ENCODE results near the gene SSTR5.
"Not testable (repeated sequence)": the region's sequence is repeated elsewhere in the genome, so short reads cannot be mapped to it uniquely, and the experiment has no call there.

The SSTR5 gene

DNA sequence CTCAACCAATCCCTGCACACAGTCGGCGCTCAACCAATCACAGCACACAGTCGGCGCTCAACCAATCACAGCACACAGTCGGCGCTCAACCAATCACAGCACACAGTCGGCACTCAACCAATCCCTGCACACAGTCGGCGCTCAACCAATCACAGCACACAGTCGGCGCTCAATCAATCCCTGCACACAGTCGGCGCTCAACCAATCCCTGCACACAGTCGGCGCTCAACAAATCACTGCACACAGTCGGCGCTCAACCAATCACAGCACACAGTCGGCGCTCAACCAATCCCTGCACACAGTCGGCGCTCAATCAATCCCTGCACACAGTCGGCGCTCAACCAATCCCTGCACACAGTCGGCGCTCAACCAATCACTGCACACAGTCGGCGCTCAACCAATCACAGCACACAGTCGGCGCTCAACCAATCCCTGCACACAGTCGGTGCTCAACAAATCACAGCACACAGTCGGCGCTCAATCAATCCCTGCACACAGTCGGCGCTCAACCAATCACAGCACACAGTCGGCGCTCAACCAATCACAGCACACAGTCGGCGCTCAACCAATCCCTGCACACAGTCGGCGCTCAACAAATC lies 20.2 kb downstream of the SSTR5 start:
- DNase-seq (ENCODE audit: low spot score), result not testable (repeated sequence)

DNA sequence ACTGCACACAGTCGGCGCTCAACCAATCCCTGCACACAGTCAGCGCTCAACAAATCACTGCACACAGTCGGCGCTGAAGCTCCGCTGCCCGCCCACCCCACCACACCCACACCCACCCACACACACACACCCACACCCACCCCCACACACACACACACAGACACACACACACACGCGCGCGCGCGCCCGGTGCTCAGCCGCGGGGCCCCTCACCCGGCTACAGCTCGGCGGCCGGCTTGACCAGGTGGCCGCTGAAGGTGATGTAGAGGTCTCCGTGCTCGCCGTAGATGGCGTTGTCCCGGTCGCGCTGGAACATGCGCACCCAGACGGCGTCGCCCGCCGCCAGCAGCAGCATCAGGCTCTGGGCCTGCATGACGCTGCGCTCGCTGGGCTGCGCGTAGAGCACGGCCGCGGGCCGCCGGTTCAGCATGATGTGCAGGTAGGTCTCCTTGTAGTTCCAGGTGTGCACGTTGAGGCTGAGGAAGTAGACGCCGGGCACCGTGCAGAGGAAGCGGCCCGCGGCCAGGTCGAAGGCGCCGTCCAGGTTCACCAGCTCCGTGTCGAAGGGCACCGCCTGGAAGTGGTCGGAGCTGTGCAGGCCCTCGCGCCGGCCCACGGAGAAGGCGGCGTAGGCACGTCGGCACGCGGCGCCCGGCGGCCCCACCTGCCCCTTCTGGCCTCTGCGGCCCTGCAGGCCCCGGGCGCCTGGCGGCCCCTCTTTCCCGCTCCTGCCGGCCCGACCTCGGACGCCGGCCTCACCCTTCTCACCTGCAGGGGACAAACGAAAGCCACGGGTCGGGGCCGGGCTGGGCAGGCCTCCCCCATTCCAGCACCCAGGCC lies 21.0 kb downstream of the SSTR5 start:
- DNase-seq (ENCODE audit: low spot score), result peak; percentile 77

DNA sequence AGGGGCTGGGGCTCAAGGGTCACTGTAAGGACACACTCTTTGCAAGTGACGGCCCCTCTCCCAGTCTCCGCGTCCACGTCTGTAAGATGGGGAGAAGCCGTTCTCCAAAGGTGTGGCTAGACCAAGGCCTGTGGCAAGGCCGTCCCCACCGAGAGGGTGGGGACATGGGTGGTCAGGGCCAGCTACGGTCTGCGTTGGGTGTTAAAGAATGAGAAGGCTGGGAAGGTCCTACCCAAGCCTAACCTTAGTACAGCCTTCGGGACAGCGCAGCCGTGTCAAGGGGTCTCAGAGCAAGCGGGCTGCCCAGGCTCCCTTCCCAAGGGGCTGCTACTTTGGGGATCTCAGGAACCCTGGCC lies 21.6 kb downstream of the SSTR5 start:
- no peak for DNase-seq (ENCODE audit: low spot score)

DNA sequence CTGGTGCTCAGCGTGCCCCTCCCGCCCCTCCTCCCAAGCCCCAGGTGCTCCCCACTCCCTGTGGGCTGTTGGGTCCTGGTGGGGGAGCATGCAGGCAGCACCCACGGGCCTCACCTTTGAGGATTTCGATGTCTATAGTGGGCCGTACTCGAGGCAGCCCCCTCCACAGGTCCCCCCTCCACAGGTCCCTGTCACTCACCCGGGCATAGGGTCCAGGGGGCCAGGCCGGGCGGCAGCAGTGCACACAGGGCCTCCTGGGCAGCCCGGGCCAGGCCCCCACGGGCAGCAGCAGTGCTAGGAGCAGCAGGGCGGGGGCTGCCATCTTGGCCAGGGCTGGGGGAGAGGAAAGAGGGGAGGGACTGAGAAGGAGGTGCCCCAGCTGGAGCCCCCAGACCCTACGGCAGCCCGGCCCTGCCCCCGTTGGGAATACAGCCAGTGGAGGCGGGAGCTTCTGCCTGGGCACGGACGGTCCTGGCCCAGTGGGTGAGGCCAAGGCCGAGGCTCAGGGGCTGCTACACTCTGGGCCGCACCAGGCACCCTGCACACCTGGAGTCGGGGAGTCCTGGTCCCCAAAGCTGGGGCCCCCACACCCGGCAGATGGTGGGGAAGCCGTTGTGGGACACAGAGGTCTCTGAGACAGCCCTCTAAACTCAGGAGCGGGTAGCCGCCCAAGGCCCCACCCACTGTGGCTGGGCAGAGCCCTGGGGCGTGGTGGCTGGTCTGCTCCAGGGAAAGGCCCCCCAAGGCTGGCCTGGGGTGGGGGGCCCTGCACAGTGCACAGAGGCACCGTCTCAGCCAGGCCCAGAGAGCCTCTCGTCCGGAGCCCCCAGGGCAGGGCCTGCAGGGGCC lies 22.3 kb downstream of the SSTR5 start:
- no peak for DNase-seq (ENCODE audit: low spot score)

DNA sequence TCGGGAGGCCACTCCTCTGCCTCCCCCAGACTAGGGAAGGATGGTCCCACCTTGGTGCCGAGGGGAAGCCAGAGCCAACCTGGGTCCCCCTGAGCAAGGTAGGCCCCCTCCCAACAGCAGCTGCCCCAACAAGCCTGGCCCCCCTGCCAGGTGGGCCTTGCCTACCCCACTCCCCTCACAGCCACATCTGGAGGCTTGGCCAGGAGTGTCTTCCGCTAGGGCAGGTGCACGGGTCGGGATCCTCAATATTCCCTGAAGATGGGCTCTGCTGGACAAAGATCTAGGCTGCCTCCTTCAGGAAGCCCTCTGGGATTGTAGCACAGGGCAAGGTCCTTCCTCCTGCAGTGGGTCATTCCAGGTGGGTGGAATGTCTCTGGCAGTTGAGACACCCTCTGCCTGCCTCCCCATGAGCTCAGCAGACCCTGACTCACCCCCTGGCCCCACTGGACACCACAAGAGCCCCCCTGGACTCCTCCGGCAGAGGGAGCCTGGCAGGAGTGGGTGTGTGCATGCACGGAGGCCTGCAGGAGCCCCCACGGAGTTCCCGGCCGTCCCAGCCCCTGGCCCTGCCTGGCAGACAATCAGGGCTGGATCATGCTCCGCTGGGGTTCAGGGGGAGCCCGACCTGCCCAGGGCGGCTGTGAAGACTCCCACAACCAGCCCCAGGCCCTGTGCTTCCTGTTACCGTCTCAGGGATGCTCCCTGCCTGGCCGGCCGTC lies 23.1 kb downstream of the SSTR5 start:
- DNase-seq (ENCODE audit: low spot score), result no peak

DNA sequence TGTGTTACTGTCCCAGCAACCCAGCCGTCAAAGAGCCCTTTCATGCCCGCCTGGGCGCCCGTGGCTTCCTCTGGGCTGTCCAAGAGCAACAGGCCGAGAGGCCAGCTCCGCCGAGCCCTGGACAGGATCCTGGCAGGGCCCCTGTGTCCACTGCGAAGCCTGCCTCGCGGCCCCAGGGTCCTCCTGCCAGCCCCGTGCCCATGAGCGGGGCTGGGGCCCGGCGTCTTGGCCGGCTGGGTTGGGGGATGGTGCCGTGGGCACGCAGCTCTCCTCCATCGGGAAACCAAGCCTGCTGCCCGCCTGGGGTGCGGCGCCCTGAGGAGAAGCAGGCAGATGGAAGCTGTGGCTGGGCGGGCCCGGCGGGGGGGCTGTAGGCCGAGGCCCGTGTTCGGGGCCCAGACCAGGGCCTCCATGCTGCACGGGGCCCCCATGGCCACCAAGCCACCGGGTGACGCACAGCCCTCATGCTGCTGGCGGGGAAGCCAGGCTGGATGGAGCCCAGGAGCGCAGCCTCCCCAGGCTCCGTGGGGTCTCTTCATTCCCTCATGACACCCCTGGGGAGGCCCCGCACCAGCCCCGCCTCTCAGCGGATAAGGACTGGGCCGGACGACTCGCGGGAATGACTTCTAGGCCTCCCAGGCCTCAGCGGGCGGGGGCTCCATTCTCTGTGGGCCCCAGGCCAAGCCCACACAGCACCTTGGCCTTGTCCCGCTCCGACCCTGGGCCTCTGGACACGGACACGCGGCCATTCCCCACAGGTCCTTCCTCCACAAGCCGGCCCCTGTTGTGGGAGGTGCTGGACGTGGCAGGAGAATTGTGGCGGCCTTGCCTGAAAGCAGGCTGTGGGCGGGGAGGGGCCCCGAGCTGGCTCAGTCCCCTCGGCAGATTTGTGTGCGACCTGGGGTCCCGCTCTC lies 23.9 kb downstream of the SSTR5 start, which contains the start of gene C1QTNF8:
TSS of gene C1QTNF8 (minus strand) at position 76 of the 914 bp plus-strand sequence. CDS start 1,322 bp downstream, outside the sequence.
- no peak for DNase-seq (ENCODE audit: low spot score)

DNA sequence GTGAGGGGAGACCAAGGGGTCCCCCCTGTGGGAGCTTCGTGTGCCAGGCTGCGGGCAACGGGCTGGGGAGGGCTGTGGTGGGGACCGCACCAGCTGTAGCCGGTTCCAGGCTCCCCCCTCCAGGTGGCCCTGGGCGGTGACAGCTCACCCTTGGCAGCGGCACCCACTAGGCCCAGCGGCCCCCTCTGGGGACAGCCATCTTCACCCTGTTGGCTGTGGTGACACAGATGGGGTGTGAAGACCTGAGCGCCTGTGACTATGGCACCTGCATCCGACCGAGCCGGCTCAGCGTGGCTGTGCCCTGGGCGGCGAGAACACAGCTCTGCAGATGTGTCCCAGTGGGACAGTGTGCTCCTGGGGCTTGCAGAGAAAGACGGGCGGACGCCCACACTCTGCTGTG lies 24.6 kb downstream of the SSTR5 start:
- DNase-seq (ENCODE audit: low spot score), result no peak

DNA sequence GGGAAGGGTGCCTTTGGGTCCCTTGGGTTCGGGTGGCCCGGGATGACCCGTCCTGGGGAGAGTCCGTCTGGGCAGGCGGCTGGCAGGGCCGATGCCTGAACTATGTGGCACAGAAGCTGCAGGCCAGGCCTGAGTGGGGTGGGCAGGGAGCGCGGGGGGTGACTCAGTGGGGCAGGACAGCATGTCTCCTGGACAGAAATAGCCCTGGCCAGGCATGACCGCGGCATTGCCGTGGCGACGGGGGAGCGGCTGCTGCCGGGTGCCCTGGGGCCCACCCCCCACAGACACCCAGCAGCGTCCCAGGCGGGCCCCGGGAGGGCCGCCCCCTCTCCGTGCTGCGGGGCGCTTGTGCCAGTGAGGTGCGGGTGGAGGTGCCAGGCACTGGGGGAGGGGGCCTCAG lies 25.3 kb downstream of the SSTR5 start:
- no peak for DNase-seq (ENCODE audit: low spot score)

DNA sequence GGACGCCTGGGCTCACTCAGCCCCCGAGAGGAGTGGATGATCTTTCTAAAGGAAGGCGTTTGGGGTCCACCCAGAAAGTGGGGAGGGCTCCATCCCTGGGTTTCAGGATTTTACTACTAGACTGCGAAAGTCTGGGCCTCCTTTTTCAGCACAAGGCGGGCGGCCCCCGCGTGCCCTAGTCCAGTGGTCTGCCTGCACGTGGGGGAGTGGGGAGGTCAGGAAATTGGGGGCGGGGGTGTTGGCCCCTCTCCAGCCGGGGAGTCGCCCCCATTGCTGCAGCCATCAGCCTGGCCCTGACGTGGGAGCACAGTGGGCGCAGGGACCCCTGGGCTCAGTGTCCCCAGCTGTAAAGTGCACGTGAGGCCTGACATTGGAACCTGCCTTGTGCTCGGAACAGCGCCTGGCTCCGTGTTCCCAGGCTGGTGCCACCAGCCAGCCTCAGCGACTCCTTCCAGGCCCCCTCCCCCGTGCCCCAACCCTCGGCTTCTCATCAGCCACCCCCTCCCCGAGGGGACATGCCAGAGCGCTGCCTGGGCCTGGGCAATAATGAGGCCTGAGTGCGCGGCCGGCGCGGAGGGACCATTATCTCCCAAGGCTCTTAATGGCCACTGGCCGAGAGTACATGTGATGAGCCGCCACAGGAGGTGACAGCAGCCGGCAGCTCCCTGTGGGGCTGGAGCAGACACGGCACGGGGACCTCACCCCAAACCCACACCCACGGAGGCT lies 25.9 kb downstream of the SSTR5 start:
- DNase-seq (ENCODE audit: low spot score), result no peak

DNA sequence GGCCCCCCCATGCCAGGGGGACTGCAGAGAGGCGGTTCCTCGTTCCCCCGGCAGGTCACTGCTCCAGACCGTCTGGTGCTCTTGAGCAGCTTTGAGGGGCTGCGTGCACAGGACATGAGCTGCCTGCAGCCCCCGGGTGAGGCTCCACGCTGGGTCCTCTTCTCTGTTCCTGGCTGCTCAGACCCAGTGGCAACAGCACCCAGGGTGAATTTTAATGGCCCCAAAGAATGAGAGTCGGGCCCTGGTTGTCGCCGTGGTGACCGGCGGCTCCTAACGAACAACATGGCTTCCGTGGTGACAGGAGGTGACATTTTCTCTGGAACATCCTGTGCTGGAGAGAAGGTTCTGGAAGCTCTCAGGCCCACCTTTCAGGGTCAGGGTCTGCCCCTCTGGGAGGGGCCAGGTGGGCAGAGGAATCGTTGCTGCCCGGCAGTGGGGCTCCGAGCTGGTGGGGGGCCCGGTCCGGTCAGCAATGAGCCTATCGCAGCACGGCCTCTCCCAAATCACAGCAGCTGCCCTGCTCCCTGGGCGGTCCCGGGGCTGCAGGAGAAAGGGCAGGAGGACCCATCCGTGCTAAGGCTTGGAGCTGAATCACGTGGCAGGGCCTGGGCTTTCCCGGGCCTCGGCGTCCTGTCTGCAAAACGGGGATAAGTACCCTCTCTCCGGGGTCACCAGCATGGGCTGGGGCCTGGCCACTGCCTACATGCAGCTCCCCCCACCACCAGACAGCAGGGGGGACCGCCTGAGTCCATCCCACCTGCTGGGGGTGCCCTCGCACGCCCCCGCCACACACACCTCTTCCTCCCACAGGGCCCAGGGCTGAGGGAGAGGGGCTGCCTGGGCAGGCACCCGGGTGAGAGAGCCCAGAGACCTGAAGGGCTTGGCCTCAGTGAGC lies 26.9 kb downstream of the SSTR5 start:
- no peak for DNase-seq (ENCODE audit: low spot score)

DNA sequence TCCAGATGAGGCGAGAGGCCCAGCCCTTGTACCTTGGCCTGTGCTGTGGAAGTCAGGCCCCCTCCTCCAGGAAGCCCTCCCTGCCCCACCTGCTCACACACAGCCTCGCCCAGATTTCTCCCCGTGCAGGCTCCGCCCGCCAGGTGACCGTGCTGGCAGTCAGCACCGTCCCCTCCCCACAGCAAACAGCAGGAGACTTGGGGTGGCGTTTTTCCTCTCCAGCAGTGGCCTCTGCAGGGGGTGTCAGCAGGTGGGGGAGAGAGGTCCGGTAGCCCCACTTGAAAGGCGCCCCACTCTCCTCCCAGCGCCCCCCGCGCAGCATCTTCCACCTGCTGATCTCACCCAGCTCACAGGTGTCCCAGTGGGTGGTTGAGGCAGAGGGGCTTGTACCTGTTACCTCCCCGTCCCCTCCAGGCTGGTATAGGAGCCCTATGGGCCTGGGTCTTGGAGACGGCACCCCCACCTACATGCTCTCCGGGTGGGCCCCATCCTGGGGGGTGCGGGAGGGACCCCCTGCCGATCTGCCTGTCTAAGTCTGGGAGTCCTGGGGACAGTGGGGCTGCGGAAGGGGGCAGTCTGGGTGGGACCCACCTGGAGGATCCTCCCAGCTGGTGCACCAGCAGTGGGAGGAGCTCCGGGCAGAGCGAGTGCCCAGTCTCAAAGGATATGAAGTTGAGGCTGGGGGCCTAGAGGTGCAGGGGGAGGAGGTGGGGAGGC lies 27.7 kb downstream of the SSTR5 start:
- no peak for DNase-seq (ENCODE audit: low spot score)

DNA sequence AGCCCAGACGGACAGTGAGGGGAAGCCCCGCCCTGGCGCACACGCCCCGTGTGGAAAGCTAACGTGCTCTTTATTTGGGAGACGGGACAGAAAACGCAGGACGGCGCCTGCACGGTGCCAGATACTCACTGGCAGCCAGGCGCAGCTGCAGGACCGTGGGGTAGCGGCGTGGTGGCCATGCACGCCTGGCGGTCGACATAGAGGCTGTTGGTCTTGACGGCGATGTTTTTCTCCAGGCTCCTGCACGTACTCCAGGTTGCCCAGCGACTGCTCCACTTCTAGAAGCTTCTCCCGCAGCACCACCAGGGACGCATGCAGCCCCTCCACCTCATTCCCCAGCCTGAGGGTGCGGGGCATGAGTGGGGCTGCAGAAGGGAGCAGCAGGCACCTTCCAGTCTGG lies 28.6 kb downstream of the SSTR5 start:
- DNase-seq (ENCODE audit: low spot score), result no peak

DNA sequence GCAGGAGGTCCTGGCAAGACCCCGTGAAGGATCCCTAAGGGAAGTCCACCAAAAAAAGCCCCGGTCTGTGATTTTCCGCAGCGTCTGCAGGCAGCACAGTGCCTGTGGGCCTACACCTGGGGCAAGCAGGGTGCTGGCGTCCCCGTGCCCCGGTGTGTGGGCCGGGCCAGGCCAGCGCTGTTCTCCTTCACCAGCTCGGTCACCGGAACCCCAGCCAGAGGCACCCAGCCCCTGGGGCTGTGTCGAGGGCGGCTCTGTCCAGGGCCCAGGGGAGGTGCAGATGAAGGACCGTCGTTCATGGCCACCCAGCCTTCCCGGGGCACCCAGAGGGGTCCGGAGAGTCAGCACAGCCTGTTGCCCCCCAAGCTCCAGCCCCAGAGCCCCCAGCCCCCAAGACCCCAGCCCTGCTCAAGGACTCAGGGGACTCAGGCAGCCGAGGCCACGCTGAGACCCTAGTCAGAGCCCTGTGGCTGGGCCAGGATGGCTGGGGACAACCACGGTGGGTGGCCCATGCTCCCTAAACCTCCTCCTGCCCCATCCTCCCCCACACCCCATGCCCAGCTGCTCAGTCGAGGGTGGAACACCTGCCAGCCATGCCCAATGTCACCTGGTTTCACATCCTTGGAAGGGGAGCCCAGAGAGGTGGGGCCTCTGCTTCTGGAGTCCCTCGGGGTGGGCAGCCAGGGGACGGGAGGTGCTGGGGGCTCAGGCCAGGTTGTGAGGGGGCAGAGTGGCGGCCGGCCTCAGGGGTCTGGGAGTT lies 29.2 kb downstream of the SSTR5 start:
- no peak for DNase-seq (ENCODE audit: low spot score)

DNA sequence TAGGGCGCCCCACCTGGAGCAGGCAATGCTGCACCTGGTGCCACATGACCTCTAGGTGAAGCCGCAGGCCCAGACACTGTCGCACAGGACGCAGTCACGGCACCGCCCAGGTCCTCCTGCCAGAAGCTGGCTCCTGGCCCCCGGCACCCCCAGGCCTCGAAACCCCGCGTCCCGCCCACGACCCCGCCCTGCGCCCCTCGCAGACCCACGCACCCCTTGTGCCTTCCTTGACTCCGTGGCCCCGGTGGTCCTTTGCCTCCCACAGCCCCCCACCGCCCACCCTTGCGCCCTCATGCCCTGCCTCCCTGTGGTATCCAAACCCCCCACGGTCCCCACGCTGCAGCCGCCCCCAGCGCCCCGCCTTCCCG lies 29.8 kb downstream of the SSTR5 start:
- DNase-seq (ENCODE audit: low spot score), result no peak

DNA sequence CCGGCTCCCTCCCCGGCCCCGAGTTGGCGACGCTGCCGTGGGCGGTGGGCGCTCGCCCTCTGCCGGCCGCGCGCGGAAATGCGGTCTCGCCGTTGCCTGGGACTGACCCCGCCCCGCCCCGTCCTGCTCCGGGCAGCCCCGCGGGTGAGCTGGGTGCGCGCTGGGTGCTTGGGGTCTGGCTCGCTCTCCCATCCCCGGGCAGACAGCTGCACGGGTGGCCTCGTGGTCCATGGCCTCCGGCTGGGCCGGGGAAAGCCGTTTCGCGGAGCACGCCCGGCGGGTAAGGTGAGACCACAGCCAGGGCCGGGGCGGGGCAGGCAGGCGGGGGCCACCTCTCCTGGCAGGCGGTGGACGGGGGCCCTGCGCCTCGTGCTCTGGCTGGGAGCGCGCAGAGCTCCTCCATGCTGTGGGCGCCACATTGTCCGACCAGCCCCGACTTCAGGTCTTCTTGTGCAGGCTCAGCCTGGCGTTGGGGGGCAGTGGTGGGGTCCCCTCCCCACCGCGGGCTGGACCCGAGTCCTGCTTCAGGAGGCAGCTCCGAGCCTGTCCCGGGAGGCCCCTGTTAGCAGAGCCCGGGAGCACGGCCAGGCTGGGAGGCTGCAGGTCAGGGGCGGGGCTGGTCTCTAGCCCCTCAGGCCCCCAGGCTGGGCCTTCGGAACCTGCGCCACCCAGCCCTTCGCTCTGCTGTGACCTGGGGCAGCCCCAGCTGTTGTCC lies 30.5 kb downstream of the SSTR5 start:
- peak; percentile 90 for DNase-seq (ENCODE audit: low spot score)

DNA sequence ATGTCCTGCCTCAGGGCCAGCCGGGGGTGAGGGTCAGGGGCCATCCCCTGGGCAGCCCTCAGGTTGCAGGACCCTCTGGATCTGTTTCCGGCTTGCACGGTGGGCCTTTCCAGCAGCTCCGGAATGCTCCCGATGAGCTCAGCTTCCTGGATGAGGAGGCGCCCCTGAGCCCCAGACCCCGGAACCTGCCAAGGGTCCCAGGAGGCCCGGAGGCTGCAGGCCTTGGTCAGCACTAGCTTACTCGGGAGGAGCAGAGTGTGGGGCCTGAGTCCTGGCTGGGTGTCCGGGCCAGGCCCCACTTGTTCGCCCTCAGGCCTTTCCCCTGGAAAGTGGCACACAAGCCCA lies 31.1 kb downstream of the SSTR5 start:
- DNase-seq (ENCODE audit: low spot score), result no peak

DNA sequence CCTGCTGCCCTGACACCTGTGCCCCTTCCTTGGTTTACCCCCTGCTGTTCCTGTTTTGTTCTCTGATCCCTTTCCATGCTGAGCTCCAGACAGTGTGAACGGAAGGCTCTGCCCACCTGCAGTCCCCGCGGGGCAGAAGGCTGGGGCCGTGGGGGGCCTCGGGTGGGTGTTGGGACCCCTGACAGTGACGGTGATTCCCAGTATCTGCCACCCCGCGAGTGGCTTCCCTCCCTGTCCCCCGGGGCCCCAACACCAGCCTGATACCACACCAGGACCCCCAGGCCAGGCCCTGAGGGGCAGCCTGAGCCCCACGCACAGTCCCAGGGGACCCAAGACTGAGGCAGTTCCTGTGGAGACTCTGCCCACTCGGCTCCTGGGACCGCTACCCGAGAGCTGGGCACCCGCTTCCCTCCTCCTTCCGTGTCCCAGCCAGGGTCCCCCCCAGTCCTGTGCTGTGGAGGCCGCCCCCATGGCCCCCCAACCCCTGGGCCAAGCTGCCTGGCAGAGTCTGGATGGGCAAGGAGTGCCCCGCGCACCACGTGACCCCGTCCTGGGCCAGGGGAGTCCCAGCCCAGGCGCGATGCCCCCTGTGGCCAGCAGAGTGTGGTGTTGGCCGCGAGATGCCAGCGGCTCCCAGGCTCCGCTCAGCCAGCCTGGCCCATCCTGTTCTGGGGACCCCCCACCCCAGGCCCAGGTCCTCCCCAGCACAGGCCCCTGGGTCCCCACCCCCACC lies 33.5 kb downstream of the SSTR5 start:
- DNase-seq (ENCODE audit: low spot score), result peak; percentile 93

Measured in D341Med (cell line).